Stimulated activated memory B cell treated with anti-CD40 and anti-IgM and Interleukin-4, amounts not matched to agents 10 μg/mL and 1 μg/mL and 100 μg/mL, for 72 hours (primary cell): Measurements from ENCODE around the gene GATB.

Experiments
- ATAC-seq: fragments of 150-1000 bp; cut with Tn5 transposase; 2 replicates; pipeline ENCODE4 v1.10.0; 2021
- H3K27ac Mint-ChIP-seq: one replicate; pipeline ENCODE4 v1.8.0; 2022; ENCODE audit warnings: mild to moderate bottlenecking, mixed read lengths
- H3K27me3 Mint-ChIP-seq: one replicate; pipeline ENCODE4 v1.8.0; 2022; ENCODE audit warnings: mixed read lengths
- H3K36me3 Mint-ChIP-seq: one replicate; pipeline ENCODE4 v1.8.0; 2022; ENCODE audit warnings: mixed read lengths
- H3K4me1 Mint-ChIP-seq: one replicate; pipeline ENCODE4 v1.8.0; 2022; ENCODE audit warnings: mixed read lengths
- H3K4me3 Mint-ChIP-seq: one replicate; pipeline ENCODE4 v1.8.0; 2022; ENCODE audit warnings: mild to moderate bottlenecking, moderate library complexity, mixed read lengths
- H3K9me3 Mint-ChIP-seq: one replicate; pipeline ENCODE4 v1.8.0; 2022; ENCODE audit warnings: mixed read lengths

GATB gene

GRCh38 chr4:151668689-151669402 is 92.0 kb downstream of the GATB start:
- H3K27ac Mint-ChIP-seq, result no peak overlapping the region
- no peak for ATAC-seq
- H3K4me1 Mint-ChIP-seq, result no peaks in the 10 kb centered on the region
- peaks cover 10% of the 10 kb centered on the region for H3K36me3 Mint-ChIP-seq
- H3K4me3 Mint-ChIP-seq, result no peak overlapping the region
- H3K27me3 Mint-ChIP-seq, result no peaks in the 10 kb centered on the region
- no peaks in the 10 kb centered on the region for H3K9me3 Mint-ChIP-seq

DNA sequence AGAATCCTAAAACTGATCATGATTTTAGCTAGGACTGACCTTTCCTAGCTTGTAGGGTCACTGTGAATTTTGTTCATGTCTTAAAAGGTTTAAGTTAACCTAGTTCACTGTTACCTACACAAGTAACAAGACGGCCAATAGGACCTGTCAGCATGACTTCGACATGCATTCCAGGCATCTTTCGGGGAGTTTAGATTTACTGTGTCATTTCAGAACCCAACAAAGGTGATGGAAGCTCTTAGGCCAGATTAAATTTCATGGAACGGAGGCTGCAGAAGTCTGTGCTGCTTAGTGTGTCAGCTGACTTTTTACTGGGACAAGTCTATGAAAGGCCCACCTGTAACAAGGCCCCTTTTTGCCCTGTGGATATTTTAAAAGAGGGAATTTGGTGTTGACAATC is 93.1 kb downstream of the GATB start:
- Mint-ChIP-seq H3K9me3 (no peaks in the 10 kb centered on the region), H3K4me3 (no peak overlapping the region), H3K27me3 (no peaks in the 10 kb centered on the region), H3K4me1 (no peaks in the 10 kb centered on the region), H3K27ac (no peak overlapping the region), H3K36me3 (peaks cover 8% of the 10 kb centered on the region)
- no peak for ATAC-seq

DNA sequence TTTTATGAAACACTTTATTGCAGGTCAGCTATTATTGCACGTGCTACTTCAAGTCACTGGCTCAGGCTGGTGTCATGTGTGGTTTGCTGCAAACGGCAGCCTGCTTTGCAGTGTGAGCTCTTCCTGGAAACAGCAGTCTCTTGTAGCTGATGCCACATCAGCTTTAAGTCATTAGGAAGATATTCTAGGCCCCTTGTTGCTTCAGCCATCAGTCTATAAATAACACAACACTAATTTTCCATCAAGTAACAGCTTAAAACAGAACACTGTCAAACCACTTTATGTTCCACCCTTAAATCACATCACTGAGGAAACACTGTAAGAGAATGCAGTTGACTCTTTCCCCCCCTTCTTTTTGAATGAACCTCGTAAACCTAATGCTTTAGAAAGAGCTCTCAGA is 93.8 kb downstream of the GATB start:
- peaks cover 8% of the 10 kb centered on the region for H3K36me3 Mint-ChIP-seq
- H3K9me3 Mint-ChIP-seq, result no peaks in the 10 kb centered on the region
- no peaks in the 10 kb centered on the region for H3K4me1 Mint-ChIP-seq
- ATAC-seq, result no peak
- no peak overlapping the region for H3K4me3 Mint-ChIP-seq
- no peaks in the 10 kb centered on the region for H3K27me3 Mint-ChIP-seq
- H3K27ac Mint-ChIP-seq, result no peak overlapping the region

DNA sequence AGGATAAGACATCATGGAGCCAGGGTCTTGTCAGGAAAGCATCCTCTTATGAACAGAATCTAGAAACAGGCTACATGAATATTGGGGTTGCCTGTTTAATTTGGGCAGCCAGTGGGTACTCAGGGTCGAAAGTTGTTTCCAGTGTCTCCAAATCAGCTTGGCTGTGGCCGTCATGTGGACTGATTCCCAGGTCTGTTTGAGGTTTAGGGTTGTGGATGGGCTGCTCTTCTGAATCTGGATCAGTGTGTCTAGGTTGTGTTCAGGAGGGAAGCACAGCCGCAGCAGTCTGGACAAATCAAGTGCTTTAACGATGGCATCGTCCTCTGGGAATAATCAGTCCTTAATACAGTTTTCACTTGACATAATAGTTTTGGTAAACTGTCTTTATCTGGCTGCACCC is 94.3 kb downstream of the GATB start:
- no peak for ATAC-seq
- peaks cover 3% of the 10 kb centered on the region for H3K36me3 Mint-ChIP-seq
- no peak overlapping the region for H3K4me3 Mint-ChIP-seq
- H3K27me3 Mint-ChIP-seq, result no peaks in the 10 kb centered on the region
- H3K9me3 Mint-ChIP-seq, result no peaks in the 10 kb centered on the region
- no peaks in the 10 kb centered on the region for H3K4me1 Mint-ChIP-seq
- no peak overlapping the region for H3K27ac Mint-ChIP-seq

DNA sequence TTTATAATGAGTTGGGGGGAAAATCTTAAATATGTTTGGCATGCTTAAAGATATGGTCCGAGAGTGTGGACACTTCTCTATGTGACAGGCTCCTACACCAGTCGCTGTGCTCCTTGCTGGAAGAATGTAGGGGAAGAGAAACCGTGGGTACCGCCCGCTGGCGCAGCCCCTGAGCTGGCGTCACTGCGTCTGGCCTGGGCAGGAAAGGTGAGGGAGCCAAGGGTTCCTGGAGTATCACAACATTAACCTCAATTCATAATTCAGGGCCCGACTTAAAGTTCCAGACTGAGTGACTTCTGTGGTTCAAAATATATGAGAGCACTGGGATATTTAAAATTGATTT is 95.1 kb downstream of the GATB start:
- Mint-ChIP-seq H3K4me1 (no peaks in the 10 kb centered on the region), H3K9me3 (no peaks in the 10 kb centered on the region), H3K4me3 (no peak overlapping the region), H3K27me3 (no peaks in the 10 kb centered on the region), H3K27ac (no peak overlapping the region), H3K36me3 (no peaks in the 10 kb centered on the region)
- no peak for ATAC-seq

DNA sequence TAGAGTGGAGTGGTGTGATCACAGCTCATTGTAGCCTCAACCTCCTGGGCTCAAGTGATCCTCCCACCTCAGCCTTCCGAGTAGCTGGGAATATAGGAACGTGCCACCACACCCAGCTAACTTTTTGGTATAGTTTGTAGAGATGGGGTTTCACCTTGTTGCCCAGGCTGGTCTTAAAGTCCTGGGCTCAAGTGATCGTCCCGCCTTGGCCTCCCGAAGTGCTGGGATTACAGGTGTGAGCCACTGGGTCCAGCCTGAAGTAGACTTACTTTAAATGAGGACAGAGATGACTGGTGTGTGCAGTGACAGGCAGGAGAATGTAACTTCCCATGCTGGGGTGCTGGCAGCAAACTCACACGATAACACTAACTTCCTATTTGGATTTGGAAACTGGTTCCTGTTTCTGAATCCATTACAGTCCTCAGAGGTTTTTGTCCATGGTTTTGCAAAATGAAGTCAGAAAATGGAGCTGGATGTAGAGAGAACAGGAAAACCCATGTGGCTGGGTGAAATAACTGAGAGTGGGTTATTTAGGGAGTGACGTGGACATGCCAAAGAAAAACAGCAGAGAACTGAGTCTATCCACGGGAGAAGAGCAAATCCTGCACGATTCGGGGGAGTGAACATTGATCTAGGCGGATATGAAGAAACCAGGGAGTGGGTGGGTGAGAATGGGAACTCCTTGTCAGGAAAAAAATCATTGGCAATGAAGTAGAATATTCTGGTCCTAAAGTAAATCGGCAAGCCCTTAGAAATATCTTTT is 95.6 kb downstream of the GATB start:
- Mint-ChIP-seq H3K36me3 (no peaks in the 10 kb centered on the region), H3K9me3 (no peaks in the 10 kb centered on the region), H3K4me1 (no peaks in the 10 kb centered on the region), H3K27ac (no peak overlapping the region), H3K4me3 (no peak overlapping the region), H3K27me3 (no peaks in the 10 kb centered on the region)
- no peak for ATAC-seq

- Mint-ChIP-seq H3K36me3 (no peaks in the 10 kb centered on the region), H3K27ac (no peak overlapping the region), H3K27me3 (no peaks in the 10 kb centered on the region), H3K4me3 (no peak overlapping the region), H3K4me1 (no peaks in the 10 kb centered on the region), H3K9me3 (no peaks in the 10 kb centered on the region)
- ATAC-seq, result no peak
Observed at GRCh38 chr4:151664289-151664688, 96.5 kb downstream of the GATB start.

- Mint-ChIP-seq H3K36me3 (no peaks in the 10 kb centered on the region), H3K4me3 (no peak overlapping the region), H3K4me1 (no peaks in the 10 kb centered on the region), H3K27ac (no peak overlapping the region), H3K9me3 (no peaks in the 10 kb centered on the region), H3K27me3 (no peaks in the 10 kb centered on the region)
- no peak for ATAC-seq
Observed at GRCh38 chr4:151663109-151663508, 97.7 kb downstream of the GATB start.

DNA sequence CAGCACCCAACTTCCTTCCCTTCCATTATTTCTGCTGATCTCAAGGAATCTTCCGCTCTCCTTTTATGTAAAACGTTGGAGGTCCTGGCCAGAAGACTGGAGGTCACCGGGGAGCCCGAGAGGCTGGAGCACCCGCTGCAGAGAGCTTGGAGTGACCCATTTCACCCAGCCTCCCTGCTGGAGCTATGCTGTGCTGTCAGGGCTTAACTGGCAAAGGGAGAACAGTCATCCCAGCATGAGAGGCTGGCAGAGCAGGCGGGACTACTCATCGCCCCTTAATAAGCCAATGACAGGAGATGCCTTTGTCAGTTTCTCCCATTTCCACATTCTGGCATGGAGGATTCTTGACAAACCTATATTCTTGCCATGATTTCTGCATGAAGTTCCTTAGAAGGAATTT is 98.9 kb downstream of the GATB start:
- no peak for ATAC-seq
- H3K27me3 Mint-ChIP-seq, result no peaks in the 10 kb centered on the region
- no peaks in the 10 kb centered on the region for H3K36me3 Mint-ChIP-seq
- H3K4me1 Mint-ChIP-seq, result no peaks in the 10 kb centered on the region
- no peak overlapping the region for H3K4me3 Mint-ChIP-seq
- no peaks in the 10 kb centered on the region for H3K9me3 Mint-ChIP-seq
- no peak overlapping the region for H3K27ac Mint-ChIP-seq

DNA sequence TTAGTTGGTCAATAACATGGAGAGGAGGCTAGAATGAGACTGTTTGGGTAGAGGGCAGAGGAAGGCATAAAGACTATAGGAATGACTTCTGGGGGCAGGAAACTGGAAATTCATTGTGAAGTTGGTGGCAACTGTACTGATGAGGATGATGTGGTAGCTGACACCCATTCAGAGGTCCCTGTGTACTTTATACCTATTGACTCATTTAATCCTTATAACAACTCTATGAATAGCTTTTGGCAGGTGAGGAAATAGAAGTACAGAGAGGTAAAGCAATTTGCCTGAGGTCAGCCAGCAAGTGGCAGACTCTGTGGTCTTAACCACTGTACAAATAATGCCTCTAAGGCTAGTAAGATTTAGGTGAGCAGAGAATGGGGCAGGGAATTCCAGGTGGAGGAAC is 100.1 kb downstream of the GATB start:
- H3K4me1 Mint-ChIP-seq, result no peaks in the 10 kb centered on the region
- H3K9me3 Mint-ChIP-seq, result no peaks in the 10 kb centered on the region
- H3K27ac Mint-ChIP-seq, result no peak overlapping the region
- H3K4me3 Mint-ChIP-seq, result no peak overlapping the region
- H3K27me3 Mint-ChIP-seq, result no peaks in the 10 kb centered on the region
- ATAC-seq, result no peak
- H3K36me3 Mint-ChIP-seq, result no peaks in the 10 kb centered on the region

- no peak overlapping the region for H3K27ac Mint-ChIP-seq
Observed at GRCh38 chr4:151659601-151660364, 101.0 kb downstream of the GATB start.

GRCh38 chr4:151658959-151659600 is 101.7 kb downstream of the GATB start:
- H3K4me3 Mint-ChIP-seq, result no peak overlapping the region
- no peaks in the 10 kb centered on the region for H3K36me3 Mint-ChIP-seq
- no peaks in the 10 kb centered on the region for H3K9me3 Mint-ChIP-seq
- no peaks in the 10 kb centered on the region for H3K4me1 Mint-ChIP-seq
- no peaks in the 10 kb centered on the region for H3K27me3 Mint-ChIP-seq
- H3K27ac Mint-ChIP-seq, result no peak overlapping the region
- ATAC-seq, result no peak

More at GRCh38 chr4:151659601-151660364, 101.0 kb downstream of the GATB start:
- no peaks in the 10 kb centered on the region for H3K9me3 Mint-ChIP-seq
- no peaks in the 10 kb centered on the region for H3K27me3 Mint-ChIP-seq
- ATAC-seq, result no peak
- H3K4me1 Mint-ChIP-seq, result no peaks in the 10 kb centered on the region
- H3K36me3 Mint-ChIP-seq, result no peaks in the 10 kb centered on the region
- no peak overlapping the region for H3K4me3 Mint-ChIP-seq

DNA sequence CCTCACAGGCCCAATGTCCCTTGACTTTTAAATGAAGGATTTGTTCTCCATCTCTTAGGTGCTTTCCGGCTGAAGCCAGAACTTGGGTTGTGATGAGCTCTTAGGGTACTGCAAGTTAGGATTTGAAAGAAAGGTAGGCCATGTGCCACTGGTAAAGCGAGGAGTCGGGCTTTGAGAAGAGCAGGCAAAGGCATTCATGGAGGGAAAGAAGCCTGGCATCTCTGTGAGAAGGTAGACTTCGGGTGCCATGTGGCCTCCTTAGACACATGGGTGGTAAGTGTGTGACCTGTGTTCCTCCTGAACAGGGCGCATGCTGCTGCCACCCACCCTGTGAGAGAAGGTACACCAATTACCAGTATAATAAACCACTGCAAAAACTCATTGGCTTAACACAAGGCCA is 102.9 kb downstream of the GATB start:
- no peaks in the 10 kb centered on the region for H3K9me3 Mint-ChIP-seq
- ATAC-seq, result no peak
- no peak overlapping the region for H3K4me3 Mint-ChIP-seq
- H3K4me1 Mint-ChIP-seq, result no peaks in the 10 kb centered on the region
- no peak overlapping the region for H3K27ac Mint-ChIP-seq
- no peaks in the 10 kb centered on the region for H3K27me3 Mint-ChIP-seq
- no peaks in the 10 kb centered on the region for H3K36me3 Mint-ChIP-seq

DNA sequence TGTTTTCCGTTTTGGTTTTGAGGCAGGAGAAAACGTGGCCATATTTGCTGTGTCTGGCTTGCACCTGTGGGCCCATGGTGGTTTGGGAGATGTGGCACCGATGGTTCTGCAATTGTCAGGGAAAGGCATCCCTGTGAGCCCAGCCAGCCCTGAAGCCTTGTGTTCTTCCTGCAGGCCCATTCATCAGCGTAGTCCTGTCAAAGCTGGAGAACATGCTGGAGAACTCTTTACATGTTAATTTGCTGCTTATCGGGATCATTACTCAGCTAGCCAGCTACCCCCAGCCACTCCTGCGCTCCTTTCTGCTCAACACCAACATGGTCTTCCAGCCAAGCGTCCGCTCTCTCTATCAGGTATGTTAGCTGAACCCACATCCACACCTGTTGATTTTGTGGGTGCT is 104.7 kb downstream of the GATB start:
- H3K36me3 Mint-ChIP-seq, result no peaks in the 10 kb centered on the region
- H3K4me1 Mint-ChIP-seq, result no peaks in the 10 kb centered on the region
- H3K4me3 Mint-ChIP-seq, result no peak overlapping the region
- H3K27ac Mint-ChIP-seq, result no peak overlapping the region
- ATAC-seq, result no peak
- no peaks in the 10 kb centered on the region for H3K9me3 Mint-ChIP-seq
- H3K27me3 Mint-ChIP-seq, result no peaks in the 10 kb centered on the region

GRCh38 chr4:151653548-151653918 is 107.3 kb downstream of the GATB start:
- Mint-ChIP-seq H3K36me3 (no peaks in the 10 kb centered on the region), H3K27me3 (peaks cover 8% of the 10 kb centered on the region), H3K4me3 (no peak overlapping the region), H3K4me1 (no peaks in the 10 kb centered on the region), H3K9me3 (no peaks in the 10 kb centered on the region), H3K27ac (no peak overlapping the region)
- no peak for ATAC-seq
